ENCODE results near the gene RAB9A.
"Not testable (repeated sequence)": the region's sequence is repeated elsewhere in the genome, so short reads cannot be mapped to it uniquely, and the experiment has no call there.

RAB9A gene, protein sequence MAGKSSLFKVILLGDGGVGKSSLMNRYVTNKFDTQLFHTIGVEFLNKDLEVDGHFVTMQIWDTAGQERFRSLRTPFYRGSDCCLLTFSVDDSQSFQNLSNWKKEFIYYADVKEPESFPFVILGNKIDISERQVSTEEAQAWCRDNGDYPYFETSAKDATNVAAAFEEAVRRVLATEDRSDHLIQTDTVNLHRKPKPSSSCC

DNA sequence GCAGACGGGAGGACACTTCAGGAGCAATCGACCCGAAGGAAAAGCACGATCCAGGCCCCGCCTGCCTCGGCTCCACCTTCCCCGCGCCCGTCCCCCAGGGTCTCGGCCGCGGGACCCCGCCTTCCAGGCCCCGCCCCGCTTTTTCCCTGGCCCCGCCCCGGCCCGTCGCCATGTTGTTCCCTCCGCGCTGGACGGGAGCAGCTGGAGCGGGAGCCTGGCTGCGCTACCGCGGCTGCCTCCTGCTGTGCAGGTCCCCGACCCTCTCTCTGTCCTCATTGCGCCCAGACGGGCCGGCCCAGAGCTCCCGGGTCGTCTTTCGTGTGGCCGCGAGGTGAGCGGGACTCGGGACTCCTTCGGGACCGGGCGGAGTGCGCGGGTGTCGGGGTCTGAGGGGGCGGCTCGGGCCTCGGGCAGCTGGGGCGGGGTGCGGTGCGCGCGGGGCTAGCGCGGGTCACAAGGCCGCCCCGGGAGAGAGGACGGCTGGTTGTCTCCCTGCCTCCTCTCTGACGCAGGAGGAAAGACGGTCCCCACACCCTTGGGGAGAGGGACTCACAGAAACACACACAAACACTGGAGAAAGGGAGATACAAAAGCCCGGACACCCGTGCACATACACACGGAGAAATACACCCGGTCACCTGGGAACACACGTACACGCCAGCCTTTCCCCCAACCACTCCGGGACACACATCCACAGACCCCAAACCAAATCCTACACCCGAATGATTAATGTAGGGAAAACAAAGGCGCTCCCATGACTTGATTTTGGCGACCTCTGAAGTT lies at the start of gene RAB9A:
TSS of gene RAB9A (plus strand) at position 171 of the 783 bp plus-strand sequence. CDS start 19,619 bp downstream, outside the sequence.
- peak; percentile 75 for DNase-seq

DNA sequence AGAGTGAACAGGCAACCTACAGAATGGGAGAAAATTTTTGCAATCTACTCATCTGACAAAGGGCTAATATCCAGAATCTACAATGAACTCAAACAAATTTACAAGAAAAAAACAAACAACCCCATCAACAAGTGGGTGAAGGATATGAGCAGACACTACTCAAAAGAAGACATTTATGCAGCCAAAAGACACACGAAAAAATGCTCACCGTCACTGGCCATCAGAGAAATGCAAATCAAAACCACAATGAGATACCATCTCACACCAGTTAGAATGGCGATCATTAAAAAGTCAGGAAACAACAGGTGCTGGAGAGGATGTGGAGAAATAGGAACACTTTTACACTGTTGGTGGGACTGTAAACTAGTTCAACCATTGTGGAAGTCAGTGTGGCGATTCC lies 47.2 kb upstream of the RAB9A start:
- DNase-seq, result not testable (repeated sequence)

DNA sequence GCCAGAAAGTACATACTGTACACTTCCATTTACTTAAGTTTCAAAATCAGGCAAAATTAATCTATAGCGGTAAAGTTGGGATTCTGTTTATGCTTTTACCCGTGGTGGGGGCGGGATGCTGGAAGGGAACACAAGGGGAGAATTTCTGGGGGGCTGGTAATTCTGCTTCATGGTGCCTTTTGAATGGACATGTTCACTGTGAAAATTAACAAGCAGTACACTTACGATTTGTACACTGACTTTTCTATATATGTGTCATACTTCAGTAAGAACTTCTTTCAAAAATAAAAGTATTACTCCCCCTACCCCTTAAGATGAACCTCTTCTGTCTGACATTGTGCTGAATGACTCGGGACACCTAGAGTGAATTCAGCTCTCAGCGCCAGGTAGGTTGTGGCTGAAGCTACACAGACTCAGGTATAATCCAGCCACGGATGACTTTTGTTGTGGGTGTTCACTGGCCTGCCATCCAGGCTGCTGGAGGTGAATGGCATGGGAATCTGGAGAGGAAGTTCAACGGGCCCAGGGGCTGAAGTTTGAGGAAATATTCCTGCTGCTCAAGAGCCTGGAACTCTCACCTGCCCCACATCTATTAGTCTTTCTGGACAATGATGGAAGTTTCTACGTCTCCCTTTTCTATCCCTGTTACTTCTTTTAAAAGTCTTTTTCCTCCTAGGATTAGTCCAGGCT lies 43.3 kb upstream of the RAB9A start:
- no peak for DNase-seq

DNA sequence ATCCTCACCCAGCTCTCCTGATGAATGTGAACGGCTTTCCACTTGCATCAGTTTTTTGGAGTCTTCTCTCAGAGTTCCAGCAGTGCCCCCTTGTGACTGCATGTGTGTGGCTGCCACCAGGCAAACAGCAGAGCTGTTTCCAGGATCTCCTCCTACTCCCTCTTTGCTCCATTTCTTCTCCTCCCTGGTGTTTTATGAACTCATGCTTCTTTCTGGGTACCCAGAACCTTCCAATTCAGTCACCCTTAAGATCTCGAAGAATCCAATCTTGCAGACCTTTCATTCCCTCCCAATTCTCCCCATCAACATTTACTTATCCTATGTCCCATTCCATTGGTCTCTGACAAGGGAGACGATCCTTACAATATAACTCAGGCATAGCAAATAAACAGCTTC lies 42.8 kb upstream of the RAB9A start:
- DNase-seq, result peak; percentile 13

DNA sequence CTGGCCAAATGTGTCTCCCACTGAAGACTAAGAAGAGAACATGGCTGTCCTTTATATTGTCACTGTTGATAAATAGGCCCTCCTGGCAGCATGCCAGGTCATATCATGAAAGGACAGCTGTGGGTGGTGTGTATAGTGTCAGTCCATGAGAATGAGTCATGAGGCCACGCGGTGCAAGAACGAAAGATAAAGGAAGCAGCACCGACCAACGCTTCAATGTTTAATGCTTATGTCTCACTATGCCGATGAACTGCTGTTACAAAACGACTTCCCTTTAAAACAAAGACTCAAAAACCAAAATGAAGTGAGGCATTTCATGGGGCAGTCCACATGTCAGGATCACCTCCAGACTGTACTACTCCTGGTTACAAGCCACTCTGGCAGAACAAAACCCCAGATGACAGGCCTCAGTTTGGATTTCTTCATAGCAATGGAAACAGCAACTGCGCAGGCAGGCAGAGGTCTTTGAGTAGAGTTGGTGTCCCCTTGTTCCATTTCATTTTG lies 41.2 kb upstream of the RAB9A start:
- peak; percentile 60 for DNase-seq

DNA sequence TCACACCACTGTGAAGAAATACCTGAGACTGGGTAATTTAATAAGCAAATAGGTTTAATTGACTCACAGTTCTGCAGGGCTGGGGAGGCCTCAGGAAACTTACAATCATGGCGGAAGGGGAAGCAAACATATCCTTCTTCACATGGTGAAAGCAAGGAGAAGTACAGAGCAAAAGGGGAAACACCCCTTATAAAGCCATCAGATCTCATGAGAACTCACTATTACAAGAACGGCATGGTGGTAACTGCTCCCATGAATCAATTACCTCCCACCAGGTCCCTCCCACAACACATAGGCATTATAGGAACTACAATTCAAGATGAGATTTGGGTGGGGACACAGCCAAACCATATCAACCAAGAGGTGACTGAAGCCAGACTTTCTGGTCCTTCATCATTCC lies 40.6 kb upstream of the RAB9A start:
- DNase-seq, result not testable (repeated sequence)

DNA sequence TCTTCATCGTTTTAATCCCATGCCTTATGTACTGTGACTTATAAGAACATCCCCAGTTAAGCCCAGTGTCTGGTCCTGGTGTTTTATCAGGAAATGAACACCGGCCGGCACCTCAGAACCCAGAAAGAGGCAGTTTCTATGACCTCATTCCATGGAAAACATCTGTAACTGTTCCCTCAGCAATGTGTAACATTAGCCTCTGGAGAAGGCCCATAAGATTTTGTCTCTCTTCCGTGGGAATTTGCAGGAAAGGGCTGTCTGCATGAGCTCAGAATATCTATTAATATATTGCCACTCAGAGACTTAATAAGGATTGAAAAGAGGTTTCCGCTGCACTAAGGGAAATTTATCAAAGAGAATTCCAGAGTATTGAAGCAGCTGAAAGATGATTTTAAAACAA lies 39.1 kb upstream of the RAB9A start:
- DNase-seq, result no peak

DNA sequence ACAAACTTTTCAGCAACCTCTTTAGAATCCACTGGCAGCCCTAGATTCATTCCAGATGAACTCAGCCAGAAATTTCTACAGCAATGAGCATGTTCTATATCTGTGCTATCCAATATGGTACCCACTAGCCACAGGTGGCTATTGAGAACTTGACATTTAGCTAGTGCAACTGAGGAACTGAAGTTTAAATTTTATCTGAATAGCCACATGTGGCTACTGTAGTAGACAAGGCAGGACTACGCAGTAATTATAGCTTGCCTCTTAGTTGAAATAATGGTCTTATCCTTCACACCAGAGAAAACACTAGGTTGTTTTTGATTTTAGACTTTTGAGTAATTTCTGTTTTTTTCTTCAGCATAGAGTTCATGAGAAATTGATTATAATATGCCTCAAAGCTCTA lies 38.6 kb upstream of the RAB9A start:
- no peak for DNase-seq

DNA sequence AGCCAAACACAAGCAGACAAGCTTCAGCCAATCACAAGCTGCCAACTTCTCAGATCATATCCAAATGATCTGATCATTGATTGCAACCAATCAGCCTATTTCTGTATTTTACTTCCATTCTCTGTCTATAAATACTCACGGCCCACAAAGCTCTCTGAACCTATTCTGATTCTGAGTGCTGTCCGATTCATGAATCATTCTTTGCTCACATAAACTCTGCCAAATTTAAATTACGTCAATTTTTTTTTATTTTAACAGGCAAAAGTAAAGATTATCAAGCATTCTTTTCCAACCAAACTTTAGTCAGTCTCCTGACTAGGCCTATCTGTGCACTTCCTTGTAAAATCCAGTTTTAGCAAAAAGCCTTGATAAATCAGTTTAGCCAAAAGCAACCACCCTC lies 37.8 kb upstream of the RAB9A start:
- no peak for DNase-seq

DNA sequence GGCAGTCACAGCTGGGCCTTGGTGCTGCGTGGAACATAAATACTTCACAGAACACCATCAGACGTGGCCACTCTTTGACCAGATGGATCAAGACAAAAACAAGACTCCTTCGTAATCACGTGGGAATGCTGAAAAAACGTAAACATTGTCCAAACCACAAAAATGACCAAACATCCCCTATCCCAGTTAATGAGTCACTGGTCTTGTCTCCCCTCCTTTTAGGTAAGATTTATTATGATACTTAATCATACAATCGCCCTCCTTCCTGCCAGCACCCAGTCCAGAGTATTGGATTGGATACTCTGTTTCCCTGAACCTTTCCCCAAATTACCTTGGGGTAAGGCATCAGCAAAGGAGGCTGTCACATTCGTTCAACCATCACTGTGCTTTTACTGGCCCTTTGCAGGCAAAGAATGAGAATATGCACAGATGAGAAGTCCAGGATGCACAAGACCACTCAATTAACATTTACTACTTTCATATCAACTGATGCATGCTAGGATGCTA lies 36.6 kb upstream of the RAB9A start:
- no peak for DNase-seq

DNA sequence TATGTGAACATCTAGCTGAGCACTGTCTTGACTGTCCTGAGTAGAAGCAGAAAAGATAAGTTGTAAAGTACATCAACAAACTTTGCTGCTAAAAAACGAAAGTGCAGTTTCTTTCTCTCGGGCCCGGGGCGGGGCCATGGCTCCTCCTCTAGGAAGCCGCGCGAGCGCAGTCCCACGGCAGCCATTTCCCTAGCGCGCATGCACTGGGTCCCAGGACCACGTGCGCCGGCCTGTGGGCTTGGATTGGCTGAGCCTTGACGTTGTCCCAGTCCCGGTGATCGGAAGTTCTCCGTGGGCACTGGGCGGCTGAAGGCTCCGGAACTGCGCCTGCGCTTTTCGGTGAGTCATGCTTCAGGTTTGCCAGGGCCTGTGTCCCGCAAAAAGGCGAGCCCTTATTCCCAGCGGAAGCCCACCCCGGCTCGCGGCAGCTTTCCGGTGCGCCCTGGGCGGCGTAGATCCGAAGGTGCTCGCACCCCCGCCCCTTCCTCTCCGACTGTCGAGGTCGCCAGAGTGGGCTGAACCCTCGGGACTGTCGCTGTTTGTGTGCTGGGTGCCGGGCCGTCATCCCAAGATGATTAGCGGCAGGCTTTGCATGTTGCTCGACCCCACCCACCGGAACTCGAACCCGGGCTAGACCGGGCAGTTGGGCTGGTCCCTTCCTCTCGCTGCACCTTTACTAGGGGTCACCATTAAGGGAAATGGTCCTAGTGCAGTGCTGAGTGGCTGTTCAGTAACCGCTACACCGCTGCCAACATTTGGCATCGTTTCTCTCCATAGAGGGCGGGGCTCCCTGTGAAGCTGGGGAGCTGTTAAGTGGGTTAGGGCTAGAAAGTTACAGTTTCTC lies 35.9 kb upstream of the RAB9A start, which contains the start of gene TCEANC:
TSS of gene TCEANC (plus strand) at position 292 of the 844 bp plus-strand sequence. CDS start 9,368 bp downstream, outside the sequence.
- peak; percentile 94 for DNase-seq

DNA sequence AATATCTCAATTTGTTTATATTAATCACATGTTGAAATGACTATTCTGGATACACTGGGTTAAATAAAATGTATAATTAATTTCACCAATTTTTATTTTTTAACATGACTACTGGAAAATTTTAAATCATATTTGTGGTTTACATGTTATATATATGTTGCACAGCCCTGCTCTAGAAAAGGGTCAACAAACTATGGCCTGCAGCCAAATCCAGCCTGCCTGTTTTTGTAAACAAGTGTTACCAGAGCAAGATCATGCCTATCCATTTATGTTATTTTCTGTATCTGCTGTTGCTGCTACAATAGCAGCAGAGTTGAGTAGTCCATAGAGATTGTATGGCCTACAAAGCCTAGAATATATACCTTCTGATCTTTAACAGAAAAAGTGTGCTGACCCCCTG lies 34.8 kb upstream of the RAB9A start:
- DNase-seq, result no peak

DNA sequence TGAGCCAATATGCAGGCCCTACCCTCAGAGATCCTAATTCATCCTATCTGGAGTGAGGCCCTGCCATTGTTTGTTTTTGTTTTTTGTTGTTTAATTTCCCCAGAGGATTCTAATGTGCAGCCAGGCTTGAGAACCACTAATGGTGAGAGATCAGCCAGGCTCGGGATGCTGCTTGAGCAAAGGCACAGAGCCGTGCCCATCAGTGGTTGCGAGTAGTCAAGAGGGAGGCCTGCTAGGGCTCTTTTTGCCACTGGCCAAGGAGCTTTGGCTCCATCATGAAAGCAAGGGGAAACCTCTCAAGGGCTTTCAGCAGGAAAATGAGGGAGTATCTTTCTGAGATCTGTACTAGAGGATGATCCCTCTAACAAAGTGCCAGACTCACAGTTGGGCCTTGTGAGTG lies 33.3 kb upstream of the RAB9A start:
- no peak for DNase-seq

DNA sequence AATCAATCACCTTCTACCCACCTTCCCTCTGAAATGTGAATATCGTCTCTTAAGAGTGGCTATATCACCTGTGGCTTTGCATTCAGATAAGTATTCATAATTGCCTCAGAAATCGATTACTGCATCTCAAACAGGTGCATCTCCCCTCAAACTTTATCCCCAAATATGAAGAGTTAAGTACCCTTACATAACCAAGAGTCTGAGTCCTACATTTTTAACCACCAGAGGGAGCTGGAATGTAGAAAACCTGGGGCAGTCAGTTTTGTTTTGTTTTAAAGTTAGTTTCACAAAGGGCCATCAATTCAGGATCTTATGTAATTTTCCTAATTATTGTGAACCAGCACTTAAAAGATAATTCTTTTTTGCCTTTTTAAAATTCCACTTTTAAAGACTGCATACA lies 30.3 kb upstream of the RAB9A start:
- DNase-seq, result no peak

DNA sequence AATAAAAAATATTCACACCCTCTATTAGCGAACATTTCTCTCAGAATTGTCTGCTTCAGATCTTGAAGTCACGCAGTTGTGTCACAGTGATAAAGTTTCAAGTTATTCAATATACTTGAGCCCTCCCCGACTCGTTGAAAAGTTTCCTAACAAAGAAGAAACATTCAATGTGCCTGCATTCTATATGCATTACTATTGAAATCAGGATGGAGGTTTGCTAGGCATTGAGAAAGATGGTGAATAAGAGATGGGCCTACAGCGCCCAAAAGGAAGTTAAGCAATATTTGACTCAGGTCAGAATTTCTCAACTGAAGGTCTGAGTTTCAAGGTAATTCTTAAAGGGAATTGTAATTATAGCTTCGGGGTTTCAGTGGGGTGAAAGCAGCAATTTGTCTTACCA lies 29.9 kb upstream of the RAB9A start:
- no peak for DNase-seq

DNA sequence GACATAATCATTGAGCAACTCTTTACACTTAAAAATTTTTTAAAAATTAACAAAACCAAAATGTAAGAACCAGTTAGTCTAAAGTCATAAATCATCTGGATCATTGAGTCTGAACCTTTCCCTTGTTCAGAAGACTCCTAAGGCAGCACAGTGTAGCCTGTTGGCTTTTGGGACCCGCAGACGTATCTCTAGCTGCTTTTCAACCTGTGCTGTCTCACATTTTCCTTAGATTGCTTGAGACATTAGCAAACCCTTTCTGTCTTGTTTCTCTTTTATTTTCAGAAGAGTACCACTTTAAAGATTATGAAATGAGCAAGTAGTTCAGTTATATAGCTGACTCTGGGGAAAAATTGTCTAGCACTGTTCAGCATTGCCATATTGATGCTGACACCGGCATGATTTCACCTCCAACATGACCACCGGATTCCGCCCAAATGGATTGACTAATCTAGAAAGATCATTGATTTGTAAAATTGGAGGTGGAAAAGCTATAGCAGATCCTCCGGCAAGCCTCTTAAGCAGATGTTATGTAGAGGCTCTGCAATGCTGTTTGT lies 27.1 kb upstream of the RAB9A start:
- DNase-seq, result no peak

DNA sequence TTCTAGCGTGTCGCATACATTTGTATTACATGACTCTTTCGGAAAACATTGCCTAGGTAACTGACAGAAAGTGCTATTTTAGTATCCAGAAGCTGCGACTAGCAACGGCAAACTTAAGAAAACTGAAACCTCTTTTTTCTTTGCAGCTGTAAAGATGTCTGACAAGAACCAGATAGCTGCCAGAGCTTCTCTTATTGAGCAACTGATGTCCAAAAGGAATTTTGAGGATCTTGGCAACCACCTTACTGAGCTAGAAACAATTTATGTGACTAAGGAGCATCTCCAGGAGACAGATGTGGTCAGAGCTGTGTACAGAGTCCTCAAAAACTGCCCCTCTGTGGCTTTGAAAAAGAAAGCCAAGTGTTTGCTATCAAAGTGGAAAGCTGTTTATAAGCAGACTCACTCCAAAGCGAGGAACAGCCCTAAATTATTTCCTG lies 26.6 kb upstream of the RAB9A start:
- DNase-seq, result no peak

DNA sequence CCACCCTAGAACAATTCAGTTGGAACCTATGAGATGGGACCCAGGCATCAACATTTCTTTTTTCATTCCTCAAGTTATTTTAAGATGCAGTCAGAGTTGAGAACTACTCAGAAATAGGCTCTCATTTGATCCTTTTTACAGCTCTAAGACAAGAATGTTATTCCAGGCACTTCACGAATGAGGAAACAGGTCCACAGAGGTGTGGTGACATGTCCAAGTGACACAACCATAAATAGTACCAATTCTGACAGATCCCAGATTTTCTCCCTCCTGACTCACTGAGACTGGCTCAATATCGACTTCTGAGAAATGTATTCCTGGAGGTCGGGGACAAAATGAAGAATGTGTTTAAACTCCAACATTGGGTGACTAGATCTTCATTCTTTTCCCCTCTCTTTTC lies 24.9 kb upstream of the RAB9A start:
- DNase-seq, result no peak

DNA sequence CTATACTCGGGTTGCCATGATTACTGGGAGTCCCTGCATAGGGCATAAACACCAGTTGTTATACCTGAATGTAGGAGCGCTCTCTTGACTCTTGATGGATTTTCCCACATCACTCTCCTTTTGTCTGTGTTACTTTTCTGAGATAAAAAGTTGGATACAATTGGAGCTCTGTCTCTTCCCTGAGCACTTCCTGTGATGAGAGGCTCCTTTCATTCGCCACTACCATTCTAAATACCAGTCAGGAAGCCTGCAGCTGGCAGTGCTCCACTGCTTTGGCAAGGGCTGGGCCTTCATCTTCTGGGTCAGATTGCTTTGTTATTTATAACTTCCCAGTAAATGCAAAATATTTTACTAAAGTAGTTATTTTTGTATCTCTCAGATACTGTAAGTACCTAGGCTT lies 22.1 kb upstream of the RAB9A start:
- no peak for DNase-seq

DNA sequence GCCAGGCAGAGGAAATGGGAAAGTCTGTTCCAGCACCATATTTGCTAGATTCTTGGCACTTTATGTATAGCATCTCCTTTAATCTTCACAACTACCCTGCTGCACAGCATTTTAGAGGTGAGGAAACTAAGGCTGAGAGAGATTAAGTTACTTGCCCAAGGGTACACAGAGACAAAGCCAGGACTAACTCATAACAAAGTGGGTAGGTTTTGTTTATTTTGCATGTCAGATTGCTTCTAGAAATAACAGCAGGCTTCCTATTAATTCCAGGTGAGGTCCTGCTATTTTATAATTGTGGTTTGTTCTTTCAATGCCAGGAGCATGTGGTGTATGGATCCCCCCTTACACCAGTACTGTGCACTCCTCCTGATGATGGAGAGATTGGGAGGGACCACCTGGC lies 21.0 kb upstream of the RAB9A start:
- DNase-seq, result no peak

DNA sequence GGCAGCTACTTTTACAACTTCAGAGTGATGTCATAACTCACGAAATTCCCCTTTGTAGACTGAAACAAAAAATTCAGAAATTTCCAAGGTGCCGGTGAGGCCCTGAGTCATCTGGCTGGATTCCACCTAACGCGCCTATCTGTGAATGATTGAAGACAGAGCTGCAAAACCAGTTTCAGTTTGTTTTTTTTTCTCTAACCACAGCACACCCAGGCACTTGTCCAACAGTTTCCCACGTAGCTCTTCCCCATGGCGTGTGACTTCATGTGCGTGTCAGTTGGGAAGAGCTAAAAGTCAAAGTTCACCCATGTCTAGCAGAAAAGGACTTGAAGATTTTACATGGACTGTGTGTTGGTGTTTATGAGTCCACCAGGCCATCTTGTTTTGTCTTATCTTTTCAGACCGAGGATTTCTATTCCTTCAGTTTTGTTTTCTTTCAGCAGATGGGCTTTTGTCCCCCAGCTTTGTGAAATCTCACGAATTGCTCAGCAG lies 19.6 kb upstream of the RAB9A start:
- peak; percentile 25 for DNase-seq

DNA sequence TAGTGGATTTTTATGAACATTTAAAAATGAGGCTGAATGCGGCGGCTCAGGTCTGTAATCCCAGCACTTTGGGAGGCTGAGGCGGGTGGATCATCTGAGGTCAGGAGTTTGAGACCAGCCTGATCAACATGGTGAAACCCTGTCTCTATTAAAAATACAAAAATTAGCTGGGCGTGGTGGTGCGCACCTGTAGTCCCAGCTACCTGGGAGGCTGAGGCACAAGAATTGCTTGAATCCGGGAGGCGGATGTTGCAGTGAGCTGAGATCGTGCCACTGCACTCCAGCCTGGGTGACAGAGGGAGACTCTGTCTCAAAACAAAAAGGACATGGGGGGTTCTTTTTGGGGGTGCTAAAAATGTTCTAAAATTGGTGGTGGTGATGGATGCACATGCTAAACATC lies 19.2 kb upstream of the RAB9A start:
- DNase-seq, result not testable (repeated sequence)
